Omental fat pad (tissue), 4 donors: Measurements from ENCODE around the gene CREG2. TPM values are rescaled to one million over a fixed set of nuclear protein-coding genes. Genes with fewer than 3 reads are reported as not detected.

Source experiments
- ATAC-seq: fragments of 150-250 bp; one replicate; pipeline ENCODE4 v1.9.1; 2016; ENCODE audit warnings: mild to moderate bottlenecking, moderate library complexity; ENCODE audit not compliant: low FRiP score
- DNase-seq: peaks from one replicate; pipeline ENCODE4 v3.0.0-alpha.2; 2019; ENCODE audit warnings: low spot score
- CTCF ChIP-seq, 3 donors: fragments of 450-650 bp; IDR thresholded peaks; one replicate each; pipeline ENCODE4 v1.5.1; 2016 to 2017; ENCODE audit warnings: antibody characterized with exemption in 3 of 3, mild to moderate bottlenecking in 3 of 3, moderate library complexity in 2 of 3
- total RNA-seq, 4 donors: library from RNA; depleted of rRNA; stranded (reverse); fragments of >200 nt; gene quantifications; one replicate each; pipeline ENCODE4 v1.1.0, GENCODE V29; 2016

The CREG2 gene
- total RNA-seq, 4 donors from 2014 or later: 0.09 TPM; not detected in 3

- ATAC-seq (no peak), DNase-seq (no peak)
- no peak for TF ChIP-seq CTCF (IDR thresholded peaks at IDR 0.05)
These were observed 42.1 kb upstream of the CREG2 start for GRCh38 chr2:101429453-101429852.

GRCh38 chr2:101428422-101429176, 41.3 kb upstream of the CREG2 start:
- DNase-seq (no peak), ATAC-seq (no peak)
- no peak for TF ChIP-seq CTCF (IDR thresholded peaks at IDR 0.05)

GRCh38 chr2:101427743-101428142, 40.4 kb upstream of the CREG2 start:
- DNase-seq (no peak), ATAC-seq (no peak)
- no peak for TF ChIP-seq CTCF (IDR thresholded peaks at IDR 0.05)

- no peak for TF ChIP-seq CTCF (IDR thresholded peaks at IDR 0.05)
- no peak for ATAC-seq
- no peak for DNase-seq
These were observed 39.9 kb upstream of the CREG2 start for GRCh38 chr2:101427240-101427639.

GRCh38 chr2:101426822-101427221, 39.5 kb upstream of the CREG2 start:
- no peak for ATAC-seq
- no peak for TF ChIP-seq CTCF (IDR thresholded peaks at IDR 0.05)
- no peak for DNase-seq

GRCh38 chr2:101420623-101421022, 33.3 kb upstream of the CREG2 start:
- DNase-seq: no peak
- no peak for TF ChIP-seq CTCF (IDR thresholded peaks at IDR 0.05)
- ATAC-seq: no peak

- peak; percentile 36 for DNase-seq
- ATAC-seq: peak; percentile 64
- TF ChIP-seq CTCF (IDR thresholded peaks at IDR 0.05): peak in 2 of 3 donors; percentile 31 to 43
These were observed 31.9 kb upstream of the CREG2 start for GRCh38 chr2:101419096-101419663.
